Measurements from ENCODE around the gene GALR1.
A peak's percentile ranks its signal among the peaks of the same experiment; 100 is the strongest.
"Not testable (repeated sequence)": the region's sequence is repeated elsewhere in the genome, so short reads cannot be mapped to it uniquely, and the experiment has no call there.

GALR1 gene

GRCh38 chr18:77249569-77250500 lies at the start of gene GALR1:
Gene GALR1, plus strand, starts transcription at chr18:77249848. Its CDS starts 701 bp downstream, at chr18:77250549.
- no peak for DNase-seq (ENCODE audit: low read depth, low spot score)

DNA sequence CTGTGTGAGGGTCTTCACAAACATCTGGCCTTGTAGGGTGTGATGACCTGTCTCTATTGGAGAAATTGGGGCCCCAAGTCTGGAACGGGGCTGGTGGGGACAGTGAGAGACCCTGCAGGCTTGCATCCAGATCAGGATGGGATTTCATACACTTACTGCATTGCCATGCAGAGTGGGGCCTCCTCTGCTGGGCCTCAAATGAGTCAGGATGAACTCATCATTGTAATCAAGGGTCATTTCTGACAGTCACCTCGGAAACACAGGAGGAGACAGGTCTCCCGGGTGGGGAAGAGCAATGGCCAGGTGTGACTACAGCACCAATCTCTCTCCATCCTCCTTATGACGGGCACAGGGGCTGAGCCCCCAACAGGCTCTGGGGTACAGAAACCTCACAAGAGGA lies 48.1 kb upstream of the GALR1 start:
- DNase-seq (ENCODE audit: low read depth, low spot score): no peak

- DNase-seq (ENCODE audit: low read depth, low spot score): no peak
Observed at GRCh38 chr18:77202329-77202728, 47.3 kb upstream of the GALR1 start.

- no peak for DNase-seq (ENCODE audit: low read depth, low spot score)
Observed at GRCh38 chr18:77203071-77203470, 46.6 kb upstream of the GALR1 start.

DNA sequence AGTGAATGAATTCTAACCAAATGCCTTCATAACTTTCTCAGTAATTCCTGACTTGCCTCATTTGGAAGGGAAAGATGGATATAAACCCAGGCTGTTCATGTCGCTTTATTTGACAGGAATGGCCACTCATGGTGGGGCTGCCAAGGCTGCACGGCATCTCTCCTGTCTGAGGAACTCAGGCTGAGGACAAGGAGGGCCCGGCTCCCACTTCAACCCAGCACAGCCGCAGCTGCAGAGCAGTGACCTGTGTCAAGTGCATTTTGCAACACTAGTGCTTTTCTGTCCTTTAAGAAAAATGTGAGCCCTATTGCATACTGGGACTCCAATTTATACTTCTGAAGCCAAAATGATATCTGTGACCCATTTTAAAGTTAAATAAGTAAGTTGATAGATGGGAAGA lies 45.8 kb upstream of the GALR1 start:
- no peak for DNase-seq (ENCODE audit: low read depth, low spot score)

GRCh38 chr18:77205769-77206168 lies 43.9 kb upstream of the GALR1 start:
- no peak for DNase-seq (ENCODE audit: low read depth, low spot score)

DNA sequence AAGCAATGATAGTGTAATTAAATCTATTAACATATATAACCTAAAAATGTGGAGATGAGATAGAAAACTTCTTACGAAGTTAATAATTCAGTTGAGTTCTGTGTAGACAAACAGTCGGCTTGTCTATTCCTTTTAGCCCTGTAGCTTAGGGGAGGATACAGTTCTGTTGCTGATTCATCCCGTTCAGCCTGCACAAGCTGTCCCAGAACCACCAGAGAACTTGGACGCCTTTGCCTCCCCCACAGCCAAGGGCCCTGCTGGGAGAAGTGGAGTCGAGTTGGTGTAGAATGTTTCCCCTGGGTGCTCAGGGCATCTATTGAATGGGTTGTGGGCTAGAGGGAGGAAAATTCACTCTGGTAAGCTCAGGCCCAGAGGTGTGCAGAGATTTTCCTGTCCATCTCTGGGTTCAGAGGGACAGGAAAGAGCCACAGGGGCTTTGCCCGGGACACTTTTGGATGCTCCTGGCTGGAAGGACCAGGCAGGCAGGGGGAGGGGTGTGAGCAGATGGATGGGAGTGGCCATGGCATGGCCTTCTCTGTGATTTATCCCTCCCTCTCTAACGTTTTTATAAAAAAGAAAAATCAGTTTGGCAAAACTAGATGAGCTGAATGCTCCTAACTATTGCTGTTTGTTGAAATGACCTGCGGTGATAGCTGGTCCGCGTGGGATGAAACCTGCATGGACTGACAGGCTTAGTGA lies 42.8 kb upstream of the GALR1 start:
- no peak for DNase-seq (ENCODE audit: low read depth, low spot score)

- DNase-seq (ENCODE audit: low read depth, low spot score): peak; percentile 46
Observed at GRCh38 chr18:77207540-77207939, 42.1 kb upstream of the GALR1 start.

GRCh38 chr18:77208964-77209363 lies 40.7 kb upstream of the GALR1 start:
- DNase-seq (ENCODE audit: low read depth, low spot score): peak; percentile 69

DNA sequence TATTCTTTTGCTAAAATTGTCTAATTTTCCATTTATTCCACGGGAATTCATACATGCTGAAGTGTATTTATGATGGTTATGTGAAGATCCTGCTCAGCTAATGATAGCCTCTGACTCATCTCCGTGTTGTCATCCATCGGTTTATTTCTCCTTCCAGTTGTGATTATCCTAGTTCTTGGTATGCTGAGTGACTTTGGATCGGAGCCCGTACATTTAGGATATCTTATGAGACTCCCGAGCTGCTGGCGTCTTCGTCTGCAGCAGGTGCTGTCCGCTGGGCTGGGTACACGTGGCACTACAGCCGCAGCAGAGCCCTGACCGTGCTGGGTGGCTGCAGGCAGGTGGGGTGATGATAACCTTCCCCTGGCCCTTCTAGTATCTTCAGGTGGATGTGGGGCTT lies 40.1 kb upstream of the GALR1 start:
- no peak for DNase-seq (ENCODE audit: low read depth, low spot score)

GRCh38 chr18:77210249-77210648 lies 39.4 kb upstream of the GALR1 start:
- no peak for DNase-seq (ENCODE audit: low read depth, low spot score)

GRCh38 chr18:77218642-77219041 lies 31.0 kb upstream of the GALR1 start:
- no peak for DNase-seq (ENCODE audit: low read depth, low spot score)

- DNase-seq (ENCODE audit: low read depth, low spot score): no peak
Observed at GRCh38 chr18:77220726-77221125, 28.9 kb upstream of the GALR1 start.

DNA sequence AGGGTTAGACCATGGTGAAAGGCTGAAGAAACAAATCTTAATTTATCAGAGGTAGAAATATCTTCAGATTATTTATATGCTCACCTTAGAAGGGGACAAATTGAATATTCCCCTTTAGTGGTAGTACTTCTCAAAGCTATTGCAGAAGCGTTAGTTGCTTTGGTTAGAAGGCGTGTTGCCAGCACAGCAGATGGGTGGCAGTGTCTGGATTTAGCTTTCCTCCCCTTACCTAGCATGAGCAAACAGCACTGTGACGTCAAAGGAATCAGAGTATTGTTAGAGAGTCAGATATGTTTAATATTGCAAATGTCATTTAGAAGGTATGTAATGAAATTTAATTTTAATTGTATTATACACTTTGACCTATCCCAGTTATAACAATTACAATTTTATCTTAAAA lies 27.2 kb upstream of the GALR1 start:
- DNase-seq (ENCODE audit: low read depth, low spot score): no peak

GRCh38 chr18:77223221-77223639 lies 26.4 kb upstream of the GALR1 start:
- DNase-seq (ENCODE audit: low read depth, low spot score): no peak

GRCh38 chr18:77223653-77224052 lies 26.0 kb upstream of the GALR1 start:
- no peak for DNase-seq (ENCODE audit: low read depth, low spot score)

DNA sequence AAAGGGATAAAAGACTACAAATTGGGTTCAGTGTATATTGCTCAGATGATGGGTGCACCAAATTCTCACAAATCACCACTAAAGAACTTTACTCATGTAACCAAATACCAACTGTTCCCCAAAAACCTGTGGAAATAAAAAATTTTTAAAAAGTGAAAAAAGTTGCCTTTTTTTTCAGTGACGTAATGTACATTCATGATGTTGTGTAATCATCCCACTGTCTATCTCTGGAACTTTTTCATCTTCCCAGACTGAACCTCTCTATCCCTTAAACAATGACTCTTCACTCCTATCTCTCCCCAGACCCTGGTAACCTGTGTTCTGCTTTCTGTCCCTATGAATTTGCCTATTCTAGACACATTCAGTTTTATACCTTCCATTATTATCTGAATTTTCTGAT lies 19.0 kb upstream of the GALR1 start:
- DNase-seq (ENCODE audit: low read depth, low spot score): no peak

DNA sequence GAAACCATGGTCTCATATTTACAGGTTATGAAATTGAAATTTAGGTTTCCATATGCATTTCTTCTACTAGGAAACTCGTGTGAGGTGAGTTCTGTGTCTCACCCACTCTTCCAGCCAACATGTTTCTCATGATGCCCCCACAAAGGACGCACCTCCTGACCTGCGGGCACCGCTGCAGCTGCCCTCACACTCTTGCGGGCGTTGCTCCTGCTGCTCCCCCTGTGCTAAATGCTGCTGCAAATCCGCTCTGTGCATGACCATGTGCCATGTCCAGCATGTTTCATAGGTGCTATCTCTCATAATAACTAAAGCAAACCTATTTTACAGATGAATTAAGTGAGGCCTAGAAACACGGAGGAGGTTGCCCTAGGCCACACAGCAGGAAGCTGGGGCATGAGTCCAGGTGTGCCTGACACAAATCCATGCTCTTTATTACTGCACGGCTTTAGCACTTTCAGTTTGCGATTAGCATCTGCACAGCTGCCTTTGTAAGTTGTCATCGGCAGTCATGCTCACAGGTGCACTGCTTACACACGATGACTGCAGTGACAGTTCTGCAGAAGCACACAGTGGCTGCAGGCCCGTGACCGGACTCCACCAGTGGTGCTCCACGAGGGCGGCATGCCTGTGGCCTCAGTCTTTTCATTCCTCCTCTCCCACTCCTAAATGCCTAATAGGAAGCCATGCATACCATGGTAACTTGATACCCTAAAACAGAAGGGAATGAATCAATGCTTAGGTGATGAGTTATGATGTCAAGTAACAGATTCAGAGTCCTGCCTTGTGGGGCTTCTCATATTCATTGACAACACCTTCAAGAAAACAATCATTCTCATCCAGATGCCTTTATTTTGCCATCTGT lies 14.9 kb upstream of the GALR1 start:
- DNase-seq (ENCODE audit: low read depth, low spot score): no peak

- not testable (repeated sequence) for DNase-seq (ENCODE audit: low read depth, low spot score)
Observed at GRCh38 chr18:77239285-77239684, 10.4 kb upstream of the GALR1 start.

- no peak for DNase-seq (ENCODE audit: low read depth, low spot score)
Observed at GRCh38 chr18:77248873-77249568, 627 bp upstream of the GALR1 start.

- no peak for DNase-seq (ENCODE audit: low read depth, low spot score)
Observed at GRCh38 chr18:77250501-77250925, 865 bp downstream of the GALR1 start.

Measured in smooth muscle cell of the brain vasculature (primary cell).